GM21390 (cell line): ENCODE results near the gene GPRC5A.
"Not testable (repeated sequence)": the region's sequence is repeated elsewhere in the genome, so short reads cannot be mapped to it uniquely, and the experiment has no call there.

ENCODE experiments used
- ATAC-seq: cut with Tn5 transposase; IDR thresholded peaks from one replicate; pipeline ENCODE4 v1.9.1; 2021; ENCODE audit not compliant: unreplicated experiment

The GPRC5A gene

GRCh38 chr12:12891080-12891880 lies at the start of gene GPRC5A:
GPRC5A (plus strand) TSS chr12:12891562; CDS start chr12:12908250, 16,688 bp downstream.
- ATAC-seq, result peak; percentile 47

- ATAC-seq, result no peak
Measured at GRCh38 chr12:12845794-12846243, 45.5 kb upstream of the GPRC5A start.

- not testable (repeated sequence) for ATAC-seq
Measured at GRCh38 chr12:12846780-12847179, 44.6 kb upstream of the GPRC5A start.

GRCh38 chr12:12853435-12853834 lies 37.9 kb upstream of the GPRC5A start:
- no peak for ATAC-seq

- ATAC-seq, result no peak
Measured at GRCh38 chr12:12859690-12860089, 31.7 kb upstream of the GPRC5A start.

- ATAC-seq, result no peak
Measured at GRCh38 chr12:12864243-12864642, 27.1 kb upstream of the GPRC5A start.

- no peak for ATAC-seq
Measured at GRCh38 chr12:12868477-12869235, 22.7 kb upstream of the GPRC5A start.

GRCh38 chr12:12870465-12870864 lies 20.9 kb upstream of the GPRC5A start:
- ATAC-seq, result no peak

GRCh38 chr12:12871587-12872138 lies 19.7 kb upstream of the GPRC5A start:
- no peak for ATAC-seq

GRCh38 chr12:12872139-12872933 lies 19.0 kb upstream of the GPRC5A start:
- ATAC-seq, result no peak

- ATAC-seq, result no peak
Measured at GRCh38 chr12:12872934-12873275, 18.5 kb upstream of the GPRC5A start.

GRCh38 chr12:12874029-12874428 lies 17.3 kb upstream of the GPRC5A start:
- ATAC-seq, result no peak

GRCh38 chr12:12875301-12875700 lies 16.1 kb upstream of the GPRC5A start:
- not testable (repeated sequence) for ATAC-seq

GRCh38 chr12:12877153-12877768 lies 14.1 kb upstream of the GPRC5A start:
- ATAC-seq, result no peak

GRCh38 chr12:12877781-12878455 lies 13.4 kb upstream of the GPRC5A start:
- no peak for ATAC-seq

GRCh38 chr12:12880537-12880936 lies 10.8 kb upstream of the GPRC5A start:
- no peak for ATAC-seq

GRCh38 chr12:12881151-12881909 lies 10.0 kb upstream of the GPRC5A start:
- no peak for ATAC-seq

GRCh38 chr12:12882288-12882687 lies 9.1 kb upstream of the GPRC5A start:
- ATAC-seq, result no peak

GRCh38 chr12:12883369-12884001 lies 7.9 kb upstream of the GPRC5A start:
- no peak for ATAC-seq
